GM19043 (cell line): ENCODE measurements around the gene AQP5.

ENCODE experiments used
- ATAC-seq: cut with Tn5 transposase; IDR thresholded peaks from one replicate; pipeline ENCODE4 v1.9.1; 2021; ENCODE audit warnings: low read depth; ENCODE audit not compliant: unreplicated experiment

Gene AQP5

DNA sequence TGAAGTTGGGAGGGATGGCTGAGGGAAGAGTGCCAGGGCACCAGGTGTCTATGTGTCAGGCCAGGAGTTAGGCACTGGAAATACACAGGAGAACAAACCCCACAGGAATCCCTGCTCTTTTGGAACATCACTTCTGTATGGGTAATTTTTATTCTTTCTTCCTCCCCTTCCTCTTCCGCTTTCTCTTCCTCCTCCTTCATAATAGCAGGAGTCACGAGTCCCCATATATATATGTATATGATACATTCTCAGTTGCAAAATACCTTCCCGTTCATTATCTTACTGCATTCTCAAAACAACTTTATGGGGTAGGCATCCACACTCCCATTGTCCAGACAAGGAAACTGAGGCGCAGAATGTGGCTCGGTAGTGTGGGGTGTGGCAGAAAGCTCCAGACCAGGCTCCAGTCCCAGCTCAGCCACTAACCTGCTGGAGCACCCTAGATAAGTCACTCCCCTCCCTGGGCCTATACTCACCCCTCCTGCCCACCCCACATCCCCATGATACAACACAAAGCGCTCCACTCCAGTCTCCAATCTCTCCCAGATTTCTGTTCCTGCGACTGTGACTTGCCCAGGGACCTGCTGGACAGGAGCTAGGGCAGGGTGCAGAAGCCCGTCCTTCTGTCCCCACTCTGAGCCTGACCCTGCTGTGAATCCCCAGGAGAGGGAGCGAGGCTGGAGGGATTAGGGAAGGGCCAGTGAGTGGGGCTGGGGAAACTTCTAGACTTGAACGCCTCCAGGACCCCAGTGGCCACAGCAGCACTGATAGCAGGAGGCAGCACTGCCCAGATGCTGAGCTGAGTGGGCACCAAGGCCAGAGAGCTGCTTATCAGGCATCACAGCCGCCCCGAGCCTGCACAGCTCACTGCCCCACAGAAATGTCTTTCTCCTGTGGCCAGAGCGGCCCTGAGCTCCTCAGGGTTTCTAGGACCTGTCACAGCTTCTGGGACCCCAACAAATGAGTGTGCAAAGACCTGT, 12.5 kb upstream of the AQP5 start:
- no peak for ATAC-seq

- ATAC-seq: no peak
These were observed 11.8 kb upstream of the AQP5 start for GRCh38 chr12:49949866-49950265.

GRCh38 chr12:49950273-49951251, 11.1 kb upstream of the AQP5 start, which contains the start of gene AQP2:
AQP2 (plus strand) TSS chr12:49950737; CDS start chr12:49950831, 94 bp downstream.
- ATAC-seq: no peak

GRCh38 chr12:49951411-49952240, 10.0 kb upstream of the AQP5 start:
- ATAC-seq: no peak

DNA sequence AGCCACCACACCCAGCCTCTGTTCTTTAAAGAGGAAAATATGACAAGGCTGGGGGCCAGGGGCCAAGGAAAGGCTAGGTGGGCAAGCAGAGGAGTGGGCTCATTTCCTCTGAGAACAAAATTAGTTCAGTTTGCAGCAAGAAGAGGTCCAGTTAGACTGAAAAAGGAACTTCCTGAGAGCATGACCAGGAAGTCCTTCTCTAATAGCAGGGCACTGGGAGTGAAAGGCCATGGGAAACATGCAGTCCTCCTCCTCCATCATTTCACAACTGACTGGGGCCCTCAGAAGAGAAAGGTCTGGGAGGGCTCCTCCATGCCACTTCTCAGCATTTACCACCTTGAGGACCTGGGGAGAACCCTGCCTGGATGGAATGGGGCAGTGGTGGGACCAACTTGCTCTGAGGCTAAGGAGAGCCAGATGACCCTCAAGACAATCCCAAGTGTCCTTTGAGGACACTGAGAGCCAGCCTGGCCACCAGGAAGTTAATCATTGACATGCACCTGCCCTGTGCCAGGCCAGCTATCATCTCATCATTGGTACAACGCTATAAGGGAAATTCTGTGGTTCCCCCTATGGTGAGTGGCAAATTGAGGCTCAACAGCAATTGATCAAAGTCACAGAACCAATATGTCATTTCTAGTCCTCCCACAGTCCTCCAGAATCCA, 9.1 kb upstream of the AQP5 start:
- ATAC-seq: no peak

GRCh38 chr12:49953151-49953550, 8.5 kb upstream of the AQP5 start:
- no peak for ATAC-seq

DNA sequence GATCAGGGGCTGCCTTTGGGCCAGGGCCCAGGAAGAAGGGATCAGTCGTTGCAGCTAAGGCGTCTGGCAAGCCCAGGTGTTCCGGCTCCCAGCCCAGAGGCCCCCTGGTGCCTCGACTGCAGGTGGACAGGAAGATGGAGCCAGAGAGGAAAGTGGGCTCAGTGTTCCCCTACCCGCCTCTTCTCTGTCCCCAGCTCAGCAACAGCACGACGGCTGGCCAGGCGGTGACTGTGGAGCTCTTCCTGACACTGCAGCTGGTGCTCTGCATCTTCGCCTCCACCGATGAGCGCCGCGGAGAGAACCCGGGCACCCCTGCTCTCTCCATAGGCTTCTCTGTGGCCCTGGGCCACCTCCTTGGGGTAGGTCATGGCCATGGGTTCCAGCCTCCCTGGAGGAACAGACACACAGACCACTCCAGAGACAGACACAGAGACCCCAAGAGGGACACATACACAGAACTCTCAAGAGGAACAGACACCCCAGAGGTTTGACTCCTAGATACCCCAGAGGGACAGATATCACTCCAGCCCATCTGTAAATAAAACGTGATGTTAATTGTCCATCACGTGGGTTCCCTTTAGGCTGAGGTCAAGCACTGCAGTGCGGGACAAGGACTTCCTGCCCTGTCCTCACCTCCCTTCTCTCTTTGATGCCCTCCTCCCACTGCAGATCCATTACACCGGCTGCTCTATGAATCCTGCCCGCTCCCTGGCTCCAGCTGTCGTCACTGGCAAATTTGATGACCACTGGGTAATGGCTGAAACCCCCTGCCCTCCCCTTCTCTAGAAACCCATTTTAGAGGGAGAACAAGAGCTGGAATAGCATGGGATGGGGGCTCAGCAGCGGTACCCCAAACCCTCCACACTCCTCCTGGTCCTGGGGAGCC, 7.5 kb upstream of the AQP5 start:
- no peak for ATAC-seq

DNA sequence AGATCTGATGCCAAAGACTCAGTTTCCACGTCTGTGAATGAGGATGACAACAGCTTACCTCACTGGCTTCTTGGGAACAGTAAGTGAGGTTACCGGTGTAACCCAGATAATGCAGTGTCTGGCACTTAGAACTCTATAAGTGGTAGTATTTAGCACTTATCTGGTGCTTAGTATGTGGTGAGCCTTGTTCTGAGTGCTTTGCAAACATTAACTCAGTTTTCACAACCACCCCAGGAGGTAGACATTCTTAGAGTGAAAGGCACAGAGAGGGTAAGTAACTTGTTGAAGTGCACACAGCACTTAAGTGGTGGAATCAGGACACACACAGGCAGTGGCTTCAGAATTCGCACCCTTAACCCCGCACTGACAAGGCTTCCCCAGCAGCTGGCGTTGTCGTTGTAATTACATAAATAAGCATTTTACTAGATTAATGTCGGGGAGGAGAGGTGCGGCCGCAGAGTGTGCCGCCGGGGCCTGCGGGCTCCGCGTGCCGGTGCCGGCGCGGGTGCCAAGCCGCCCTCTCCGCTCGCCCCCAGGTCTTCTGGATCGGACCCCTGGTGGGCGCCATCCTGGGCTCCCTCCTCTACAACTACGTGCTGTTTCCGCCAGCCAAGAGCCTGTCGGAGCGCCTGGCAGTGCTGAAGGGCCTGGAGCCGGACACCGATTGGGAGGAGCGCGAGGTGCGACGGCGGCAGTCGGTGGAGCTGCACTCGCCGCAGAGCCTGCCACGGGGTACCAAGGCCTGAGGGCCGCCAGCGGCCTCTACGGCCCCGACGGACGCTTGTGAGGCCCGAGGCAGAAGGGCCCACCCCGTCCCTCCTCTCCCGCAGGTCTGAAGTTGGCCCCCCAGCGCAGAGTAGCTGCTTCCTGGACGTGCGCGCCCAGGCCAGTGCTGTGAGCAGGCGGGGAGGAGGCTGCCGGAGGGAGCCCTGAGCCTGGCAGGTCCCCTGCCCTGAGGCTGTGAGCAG, 6.5 kb upstream of the AQP5 start:
- no peak for ATAC-seq

- ATAC-seq: no peak
These were observed 5.6 kb upstream of the AQP5 start for GRCh38 chr12:49955899-49956662.

DNA sequence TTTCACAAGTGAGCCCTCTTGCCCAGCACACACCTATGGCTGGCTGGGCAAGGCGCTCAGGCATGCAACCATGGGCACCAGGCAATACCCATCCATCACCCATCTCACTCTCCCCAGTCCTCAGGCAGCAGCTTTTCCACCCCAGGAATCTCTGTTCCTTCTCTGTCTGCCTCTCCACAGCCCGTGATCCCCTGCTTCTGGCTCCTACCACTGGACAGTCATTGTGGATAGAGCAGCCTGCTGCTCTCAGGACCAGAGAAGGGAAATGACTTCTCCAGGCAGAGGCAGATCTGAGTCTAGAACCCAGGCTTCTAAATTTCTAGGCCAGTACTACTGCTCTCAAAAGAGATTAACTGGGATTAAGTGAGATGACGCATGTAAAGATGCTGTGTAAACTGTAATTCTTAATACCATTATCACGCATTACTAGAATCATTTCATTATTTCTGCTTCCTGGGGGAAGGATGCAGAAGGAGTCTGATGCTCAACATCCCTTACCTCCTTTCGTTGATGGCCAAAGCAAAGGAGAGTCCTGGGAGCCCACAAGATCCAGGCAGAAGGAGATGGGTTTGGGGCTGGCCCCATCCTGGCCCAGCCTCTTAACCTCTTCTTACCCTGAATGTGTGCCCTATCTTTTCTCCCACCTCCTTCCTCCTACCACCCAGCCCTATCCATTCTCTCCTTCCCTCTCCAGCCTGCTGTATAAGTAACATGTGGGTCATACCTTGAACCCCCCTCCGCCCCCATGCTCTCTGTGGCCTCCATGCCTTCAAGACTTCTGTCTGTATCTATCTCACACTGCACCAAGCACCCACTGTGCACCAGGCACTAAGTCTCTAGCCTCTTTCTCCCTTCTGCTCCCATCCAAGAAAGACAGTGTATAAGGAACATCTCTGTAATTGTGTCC, 4.8 kb upstream of the AQP5 start:
- ATAC-seq: no peak

GRCh38 chr12:49957570-49957967, 4.1 kb upstream of the AQP5 start:
- ATAC-seq: no peak

DNA sequence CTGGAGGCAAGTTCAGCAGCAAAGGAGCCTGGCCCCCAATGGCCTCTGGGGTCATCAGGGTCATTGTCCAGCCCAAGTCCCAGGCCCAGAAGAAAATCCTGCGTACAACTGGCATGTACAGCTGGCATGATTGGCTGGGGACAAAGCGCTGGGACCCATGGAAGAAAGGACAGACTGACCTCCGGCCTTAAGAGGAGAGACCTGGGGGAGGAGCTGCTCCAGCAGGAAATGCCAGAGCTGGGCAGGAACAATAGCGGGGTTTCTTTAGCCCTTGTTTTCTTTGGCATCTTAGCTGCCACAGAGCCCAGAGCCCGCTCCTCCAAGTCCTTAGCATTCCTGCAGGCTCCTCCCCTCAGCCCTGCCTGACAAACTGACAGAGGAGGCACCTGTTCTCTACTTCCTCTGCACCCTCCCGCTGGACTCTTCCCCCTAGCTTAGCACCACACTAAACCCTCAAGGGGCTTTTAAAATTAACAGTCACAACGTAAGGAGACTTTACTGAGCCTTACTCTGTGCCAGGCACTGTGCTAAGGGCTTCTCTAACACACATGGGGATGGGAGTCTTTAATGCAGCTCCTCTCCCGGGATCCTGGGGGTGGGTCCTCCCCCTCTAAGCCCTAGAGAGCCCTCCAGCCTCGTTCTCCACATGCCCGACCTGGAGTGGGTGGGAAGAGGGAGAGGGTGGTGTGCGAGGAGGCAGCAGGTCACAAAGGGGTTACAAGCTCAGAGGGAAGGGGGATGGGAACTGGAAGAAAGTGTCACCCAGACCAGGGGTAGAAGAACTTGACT, 1.8 kb upstream of the AQP5 start:
- no peak for ATAC-seq

- no peak for ATAC-seq
These were observed 1.1 kb upstream of the AQP5 start for GRCh38 chr12:49960474-49961110.

DNA sequence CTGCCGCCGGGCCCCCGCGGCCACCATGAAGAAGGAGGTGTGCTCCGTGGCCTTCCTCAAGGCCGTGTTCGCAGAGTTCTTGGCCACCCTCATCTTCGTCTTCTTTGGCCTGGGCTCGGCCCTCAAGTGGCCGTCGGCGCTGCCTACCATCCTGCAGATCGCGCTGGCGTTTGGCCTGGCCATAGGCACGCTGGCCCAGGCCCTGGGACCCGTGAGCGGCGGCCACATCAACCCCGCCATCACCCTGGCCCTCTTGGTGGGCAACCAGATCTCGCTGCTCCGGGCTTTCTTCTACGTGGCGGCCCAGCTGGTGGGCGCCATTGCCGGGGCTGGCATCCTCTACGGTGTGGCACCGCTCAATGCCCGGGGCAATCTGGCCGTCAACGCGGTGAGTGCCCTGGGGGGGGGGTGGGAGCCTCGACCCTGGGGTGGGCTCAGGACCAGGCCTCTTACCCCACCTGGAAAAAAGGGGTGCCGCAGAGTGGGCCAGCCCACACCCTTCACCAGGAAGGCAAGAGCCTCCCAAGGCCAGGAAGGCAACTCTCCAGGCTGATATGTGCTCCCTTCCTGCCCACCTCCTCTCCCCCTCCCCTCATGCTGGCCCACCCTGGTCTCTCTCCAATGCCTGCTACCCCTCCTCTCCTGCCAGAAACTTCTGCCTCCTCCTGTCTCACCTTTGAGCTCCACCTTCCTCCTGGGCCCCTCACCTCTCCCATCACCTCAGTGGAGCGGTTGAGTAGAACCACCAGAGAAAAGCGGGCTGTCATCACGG, 507 bp downstream of the AQP5 start:
- no peak for ATAC-seq
